Endothelial cell of umbilical vein (primary cell): ENCODE measurements around the gene OPRD1. TPM values are rescaled to one million over a fixed set of nuclear protein-coding genes. Genes with fewer than 3 reads are reported as not detected.
"Not testable (repeated sequence)": the region's sequence is repeated elsewhere in the genome, so short reads cannot be mapped to it uniquely, and the experiment has no call there.

ENCODE experiments used
- BruUV-seq: library from RNA; stranded (reverse); fragments of 400-500 nt; replicated peaks from 2 replicates; lab custom pipeline; 2021; lab: Mats Ljungman, UMichigan
- CTCF ChIA-PET: fragments of 300-600, 350-600 bp; sonication (Branson Sonifier 250); formaldehyde crosslinking; loops from one replicate; lab custom pipeline; 2021; ENCODE audit warnings: antibody characterized with exemption, inconsistent platforms; lab: Charles Lee
- POLR2A ChIA-PET: fragments of 300-600, 350-600 bp; sonication (Branson Sonifier 250); formaldehyde crosslinking; loops from one replicate; lab custom pipeline; 2021; ENCODE audit warnings: antibody characterized with exemption, inconsistent platforms; lab: Charles Lee
- DNase-seq: peaks from one replicate; pipeline ENCODE4 v3.0.0-alpha.2; 2011; ENCODE audit warnings: low read depth, low spot score
- FAIRE-seq: peaks from 2 replicates; lab custom pipeline; 2011; peaks lifted over from hg19 to GRCh38; lab: Jason Lieb, UNC
- H2AFZ ChIP-seq: 2 replicates; pipeline ENCODE4 v1.6.0; 2012; ENCODE audit warnings: low read depth, low read length, control low read depth, inconsistent platforms
- H3K27ac ChIP-seq: 2 replicates; pipeline ENCODE4 v1.5.1; 2011; ENCODE audit warnings: low read depth, mild to moderate bottlenecking, control low read depth, low read length, moderate library complexity; ENCODE audit not compliant: insufficient read depth
- H3K27me3 ChIP-seq, 2 experiments: 2 replicates each; pipeline versions ENCODE4 v1.6.0 to v1.6.1; 2011; ENCODE audit warnings: low read length in 2 of 2, mixed read lengths in 1 of 2; ENCODE audit not compliant: control insufficient read depth in 2 of 2, insufficient read depth in 2 of 2
- H3K36me3 ChIP-seq, 2 experiments: 2 replicates in 1 of 2; 3 replicates in 1 of 2; pipeline ENCODE4 v1.5.1; 2011; ENCODE audit warnings: low read length in 2 of 2, mild to moderate bottlenecking in 1 of 2, moderate library complexity in 1 of 2; ENCODE audit not compliant: control insufficient read depth in 2 of 2, insufficient read depth in 2 of 2; ENCODE audit errors: extremely low read depth in 1 of 2
- H3K4me1 ChIP-seq: 3 replicates; pipeline ENCODE4 v1.5.1; 2011; ENCODE audit warnings: mild to moderate bottlenecking, low read length; ENCODE audit not compliant: control insufficient read depth, insufficient read depth; ENCODE audit errors: extremely low read depth
- H3K4me2 ChIP-seq: 2 replicates; pipeline ENCODE4 v1.6.1; 2011; ENCODE audit warnings: low read length, control low read depth, mixed read lengths; ENCODE audit not compliant: insufficient read depth
- H3K4me3 ChIP-seq, 3 experiments: fragments of 200-600 bp in 1 of 3; sonication (generic), shearing (Covaris generic) in 1 of 3; replicated peaks in 1 of 3; 2 replicates each; pipeline ENCODE4 v1.5.1; 2011 to 2016; ENCODE audit warnings: control low read depth in 3 of 3, low read length in 3 of 3, mild to moderate bottlenecking in 2 of 3, inconsistent platforms in 1 of 3, low read depth in 1 of 3, moderate library complexity in 1 of 3; ENCODE audit not compliant: insufficient read depth in 1 of 3
- H3K79me2 ChIP-seq: 2 replicates; pipeline ENCODE4 v1.6.0; 2012; ENCODE audit warnings: low read length, inconsistent platforms; ENCODE audit not compliant: control insufficient read depth, insufficient read depth
- H3K9ac ChIP-seq: replicated peaks from 2 replicates; pipeline ENCODE3; 2011; ENCODE audit warnings: low read length, control low read depth; ENCODE audit not compliant: insufficient read depth; ENCODE audit errors: extremely low read depth
- H3K9me1 ChIP-seq: replicated peaks from 3 replicates; pipeline ENCODE4 v1.6.0; 2011; ENCODE audit warnings: mild to moderate bottlenecking, low read length; ENCODE audit not compliant: control insufficient read depth, insufficient read depth; ENCODE audit errors: extremely low read depth
- H3K9me3 ChIP-seq: replicated peaks from 2 replicates; pipeline ENCODE4 v1.5.1; 2012; ENCODE audit warnings: low read length, inconsistent platforms; ENCODE audit not compliant: control insufficient read depth, insufficient read depth
- H4K20me1 ChIP-seq: replicated peaks from 2 replicates; pipeline ENCODE3; 2011; ENCODE audit warnings: mild to moderate bottlenecking, low read length; ENCODE audit not compliant: control insufficient read depth, insufficient read depth; ENCODE audit errors: extremely low read depth
- CTCF ChIP-seq, 2 donors: IDR thresholded peaks; 1 replicate in 1 of 2; 2 replicates in 1 of 2; pipeline ENCODE4 v1.5.1; 2011; ENCODE audit warnings: low read length in 2 of 2, mild to moderate bottlenecking in 2 of 2, moderate library complexity in 2 of 2, control low read depth in 1 of 2, inconsistent platforms in 1 of 2, low read depth in 1 of 2; ENCODE audit not compliant: insufficient read depth in 1 of 2; ENCODE audit errors: extremely low read depth in 1 of 2
- EZH2 ChIP-seq: IDR thresholded peaks from 2 replicates; pipeline ENCODE4 v1.6.1; 2012; ENCODE audit warnings: borderline replicate concordance, low read depth, mild to moderate bottlenecking, moderate library complexity, low read length, inconsistent platforms; ENCODE audit not compliant: severe bottlenecking
- FOS ChIP-seq: IDR thresholded peaks from 2 replicates; pipeline ENCODE4 v1.6.1; 2011; ENCODE audit warnings: mild to moderate bottlenecking, low read length, moderate library complexity, borderline replicate concordance; ENCODE audit not compliant: insufficient read depth
- GATA2 ChIP-seq: IDR thresholded peaks from 2 replicates; pipeline ENCODE4 v1.7.0; 2011; ENCODE audit warnings: low read depth, mild to moderate bottlenecking, moderate library complexity, mixed read lengths, low read length; ENCODE audit not compliant: insufficient read length, insufficient read depth
- JUN ChIP-seq: IDR thresholded peaks from 2 replicates; pipeline ENCODE4 v1.6.1; 2011; ENCODE audit warnings: borderline replicate concordance, low read depth; ENCODE audit not compliant: insufficient read length, insufficient read depth
- MAX ChIP-seq: IDR thresholded peaks from 2 replicates; pipeline ENCODE4 v1.6.1; 2011; ENCODE audit not compliant: insufficient read depth, insufficient read length
- MYC ChIP-seq: IDR thresholded peaks from one replicate; pipeline ENCODE4 v1.6.1; 2011; ENCODE audit warnings: mild to moderate bottlenecking, low read depth, low read length
- POLR2A ChIP-seq: IDR thresholded peaks from 2 replicates; pipeline ENCODE4 v1.6.1; 2012; ENCODE audit warnings: low read depth, mild to moderate bottlenecking, control low read depth, low read length
- POLR2AphosphoS5 ChIP-seq: IDR thresholded peaks from 2 replicates; pipeline ENCODE4 v1.6.1; 2012; ENCODE audit warnings: low read depth, mild to moderate bottlenecking, control low read depth, low read length, moderate library complexity; ENCODE audit not compliant: insufficient read depth
- dilution Hi-C: fragments of 300-500 bp; cut with MboI; formaldehyde crosslinking; loops from one replicate; pipeline ENCODE4 v1.15.0; 2019; ENCODE audit warnings: low sequenced_read_pairs; ENCODE audit not compliant: extremely low pct_ligation_motif_present
- intact Hi-C: fragments of 100-400 bp; cut with micrococcal nuclease; formaldehyde crosslinking; loops from one replicate; pipeline ENCODE4 v1.10.0; 2022
- polyA plus RNA-seq, 4 experiments: library from polyadenylated mRNA; depleted of rRNA in 3 of 4; stranded (reverse) in 3 of 4; unstranded in 1 of 4; fragments of >200 nt; gene quantifications; 2 replicates each; pipeline versions ENCODE4 v1.2.1 to v1.2.3, GENCODE V29; 2011 to 2012; ENCODE audit warnings: missing spikeins in 1 of 4
- total RNA-seq: library from RNA; stranded (reverse); gene quantifications from 2 replicates; pipeline ENCODE4 v1.2.3, GENCODE V29; 2021

Gene OPRD1
- total and polyA plus RNA-seq, 2 donors (not counting 3 experiments of a cell fraction or from before 2014, with no cell fraction given): not detected

- FAIRE-seq: no peak
- intact Hi-C loops (no loop called here), dilution Hi-C loops (no loop called here)
- TF ChIP-seq JUN (no peak), MYC (no peak), POLR2A (no peak), EZH2 (no peak), GATA2 (no peak), CTCF (IDR thresholded peaks at IDR 0.05; ENCODE audit: extremely low read depth in 1 of 2, insufficient read depth in 1 of 2, low read depth in 1 of 2, low read length in 2 of 2) (no peak), MAX (no peak), POLR2AphosphoS5 (no peak), FOS (no peak)
- H3K79me2 ChIP-seq: no peaks in the 10 kb centered on the region
- DNase-seq: no peak
- no peak overlapping the region for H3K27ac ChIP-seq
- H3K4me1 ChIP-seq: no peaks in the 10 kb centered on the region
- no peak overlapping the region for H3K9ac ChIP-seq
- no peaks in the 10 kb centered on the region for H4K20me1 ChIP-seq
- no peak overlapping the region for H3K4me2 ChIP-seq
- ChIA-PET CTCF (interaction anchor here (1.0 to 1.5 kb wide), 2 partner anchors 15 to 24 kb away, joined by 4 to 5 read pairs; no protein-coding TSS in a partner anchor), POLR2A (interaction anchor here (0.6 kb wide), 1 partner anchor 524 kb away, joined by 7 read pairs; no protein-coding TSS in a partner anchor)
- no peaks in the 10 kb centered on the region for H3K36me3 ChIP-seq
- no peak overlapping the region for H2AFZ ChIP-seq
- H3K9me1 ChIP-seq: no peaks in the 10 kb centered on the region
- no peaks in the 10 kb centered on the region for H3K9me3 ChIP-seq
- H3K27me3 ChIP-seq: peaks cover 0 to 10% of the 10 kb centered on the region in 2 experiments
- H3K4me3 ChIP-seq: no peak overlapping the region
- no TSS peak for BruUV-seq
These were observed 41.2 kb downstream of the OPRD1 start for GRCh38 chr1:28853093-28853742.

GRCh38 chr1:28854406-28854805 is 42.4 kb downstream of the OPRD1 start:
- H3K36me3 ChIP-seq, H3K79me2 ChIP-seq, H3K4me2 ChIP-seq, H3K4me1 ChIP-seq, H3K9me1 ChIP-seq, H3K4me3 ChIP-seq, H3K9me3 ChIP-seq, H4K20me1 ChIP-seq, POLR2A ChIA-PET, H3K9ac ChIP-seq, DNase-seq, H3K27me3 ChIP-seq, FAIRE-seq, dilution Hi-C loops, BruUV-seq, intact Hi-C loops, H2AFZ ChIP-seq, H3K27ac ChIP-seq: not testable (repeated sequence)
- CTCF ChIA-PET: interaction anchor here (1.0 to 1.6 kb wide), 2 partner anchors 23 to 30 kb away, joined by 3 to 5 read pairs; no protein-coding TSS in a partner anchor
